GM15510 (cell line): ENCODE measurements around the gene CARM1.

Experiments
- POLR2A ChIP-seq: IDR thresholded peaks from 3 replicates; pipeline ENCODE4 v1.6.1; 2011; ENCODE audit warnings: borderline replicate concordance; ENCODE audit not compliant: insufficient read length; ENCODE audit errors: extremely low read depth

Gene CARM1

GRCh38 chr19:10863107-10863717 is 8.1 kb upstream of the CARM1 start:
- no peak for TF ChIP-seq POLR2A

- TF ChIP-seq POLR2A = no peak
These were observed 6.8 kb upstream of the CARM1 start for GRCh38 chr19:10864538-10864899.

- TF ChIP-seq POLR2A = no peak
These were observed 4.9 kb upstream of the CARM1 start for GRCh38 chr19:10866495-10866894.

GRCh38 chr19:10868872-10869547 is 2.3 kb upstream of the CARM1 start:
- TF ChIP-seq POLR2A = no peak

GRCh38 chr19:10870501-10870954 is 825 bp upstream of the CARM1 start:
- no peak for TF ChIP-seq POLR2A

- TF ChIP-seq POLR2A = peak; percentile 27
These were observed 575 bp downstream of the CARM1 start for GRCh38 chr19:10871711-10872545.

- TF ChIP-seq POLR2A = peak; percentile 14
These were observed 1.3 kb downstream of the CARM1 start for GRCh38 chr19:10872546-10873107.

GRCh38 chr19:10874024-10874423 is 2.7 kb downstream of the CARM1 start:
- no peak for TF ChIP-seq POLR2A

- no peak for TF ChIP-seq POLR2A
These were observed 5.3 kb downstream of the CARM1 start for GRCh38 chr19:10876459-10877240.

- TF ChIP-seq POLR2A = no peak
These were observed 6.9 kb downstream of the CARM1 start for GRCh38 chr19:10878253-10878652.

GRCh38 chr19:10881403-10882107 is 10.2 kb downstream of the CARM1 start:
- TF ChIP-seq POLR2A = no peak

- TF ChIP-seq POLR2A = no peak
These were observed 10.7 kb downstream of the CARM1 start for GRCh38 chr19:10882108-10882457.

- TF ChIP-seq POLR2A = no peak
These were observed 12.9 kb downstream of the CARM1 start for GRCh38 chr19:10884274-10884673.

GRCh38 chr19:10885201-10886169 is 14.1 kb downstream of the CARM1 start:
- TF ChIP-seq POLR2A = no peak
